CD4-positive, alpha-beta memory T cell (primary cell): Measurements from ENCODE around the gene TESK2. TPM values are rescaled to one million over a fixed set of nuclear protein-coding genes. Genes with fewer than 3 reads are reported as not detected.

Experiments used
- CTCF ChIA-PET: fragments of 350-600 bp; sonication (Branson Sonifier 250); formaldehyde crosslinking; loops from one replicate; lab custom pipeline; 2021; ENCODE audit warnings: inconsistent platforms; ENCODE audit not compliant: partially characterized antibody; lab: Charles Lee
- POLR2A ChIA-PET: fragments of 350-600 bp; sonication (Branson Sonifier 250); formaldehyde crosslinking; loops from one replicate; lab custom pipeline; 2021; ENCODE audit not compliant: partially characterized antibody; lab: Charles Lee
- DNase-seq, 5 donors: peaks; one replicate each; pipeline versions ENCODE4 v3.0.0 to v3.0.0-alpha.2; 2020 to 2022; ENCODE audit warnings: mixed read lengths in 1 of 5
- H3K27ac ChIP-seq: one replicate; pipeline ENCODE4 v1.7.0; 2013; ENCODE audit warnings: low read depth, low read length
- H3K27me3 ChIP-seq: 2 replicates; pipeline ENCODE4 v1.7.0; 2013; ENCODE audit warnings: mild to moderate bottlenecking, low read length, moderate library complexity; ENCODE audit not compliant: insufficient read depth
- H3K36me3 ChIP-seq: 2 replicates; pipeline ENCODE4 v1.7.0; 2013; ENCODE audit warnings: mild to moderate bottlenecking, low read length, moderate library complexity; ENCODE audit not compliant: insufficient read depth
- H3K4me1 ChIP-seq: 2 replicates; pipeline ENCODE4 v1.7.0; 2013; ENCODE audit warnings: mild to moderate bottlenecking, low read length, moderate library complexity; ENCODE audit not compliant: insufficient read depth
- H3K4me3 ChIP-seq, 2 donors: one replicate each; pipeline ENCODE4 v1.7.0; 2013; ENCODE audit warnings: low read length in 2 of 2, mild to moderate bottlenecking in 1 of 2
- H3K9me3 ChIP-seq, 2 donors: one replicate each; pipeline ENCODE4 v1.7.0; 2013; ENCODE audit warnings: low read length in 2 of 2, control low read depth in 1 of 2; ENCODE audit not compliant: control insufficient read depth in 1 of 2
- H3K27ac Mint-ChIP-seq, 7 donors: one replicate each; pipeline ENCODE4 v1.8.0; 2020 to 2021; ENCODE audit warnings: mixed read lengths in 7 of 7, mild to moderate bottlenecking in 6 of 7, inconsistent platforms in 3 of 7, moderate library complexity in 3 of 7
- H3K27me3 Mint-ChIP-seq, 2 donors: one replicate each; pipeline ENCODE4 v1.8.0; 2020 to 2021; ENCODE audit warnings: mixed read lengths in 2 of 2
- H3K36me3 Mint-ChIP-seq, 2 donors: one replicate each; pipeline ENCODE4 v1.8.0; 2020 to 2021; ENCODE audit warnings: mixed read lengths in 2 of 2, inconsistent platforms in 1 of 2, mild to moderate bottlenecking in 1 of 2
- H3K4me1 Mint-ChIP-seq, 4 donors: one replicate each; pipeline ENCODE4 v1.8.0; 2020 to 2021; ENCODE audit warnings: mixed read lengths in 4 of 4, mild to moderate bottlenecking in 1 of 4
- H3K4me3 Mint-ChIP-seq, 8 donors: one replicate each; pipeline ENCODE4 v1.8.0; 2020 to 2021; ENCODE audit warnings: mixed read lengths in 8 of 8, mild to moderate bottlenecking in 7 of 8, moderate library complexity in 6 of 8, inconsistent platforms in 3 of 8
- H3K9me3 Mint-ChIP-seq, 8 donors: one replicate each; pipeline ENCODE4 v1.8.0; 2020 to 2021; ENCODE audit warnings: mixed read lengths in 8 of 8, mild to moderate bottlenecking in 5 of 8, inconsistent platforms in 3 of 8, moderate library complexity in 1 of 8
- intact Hi-C: fragments of 100-400 bp; cut with micrococcal nuclease; formaldehyde crosslinking; loops from one replicate; pipeline ENCODE4 v1.15.1; 2023
- polyA plus RNA-seq, 2 donors: library from polyadenylated mRNA; unstranded; fragments of 300-500 nt; fragmentation: Illumina TruSeq; gene quantifications; one replicate each; pipeline ENCODE4 v1.2.3, GENCODE V29; 2021
- total RNA-seq, 2 experiments: library from RNA; stranded (reverse); gene quantifications; one replicate each; pipeline ENCODE4 v1.2.3, GENCODE V29; 2021

TESK2 gene
- total and polyA plus RNA-seq, 4 experiments from 2014 or later, result 4.5 to 7.7 (median 6.2) TPM

- no peaks in the 10 kb centered on the region for H3K27me3 ChIP-seq
- H3K4me3 Mint-ChIP-seq, result peak overlapping the region; percentile 87 to 94 (median 92)
- DNase-seq, result peak; percentile 94 to 97 (median 95)
- H3K27ac ChIP-seq, result peak overlapping the region; percentile 85
- no peaks in the 10 kb centered on the region for H3K9me3 Mint-ChIP-seq
- no peaks in the 10 kb centered on the region for H3K9me3 ChIP-seq
- peaks cover 11 to 24% (median 18%) of the 10 kb centered on the region in 4 donors for H3K4me1 Mint-ChIP-seq
- intact Hi-C loops, result loop anchor here (1.0 to 5.0 kb wide), 12 partner anchors 23 to 944 kb away; partner anchors contain the start of genes EIF2B3, HPDL, MUTYH and NASP
- H3K4me3 ChIP-seq, result peak overlapping the region; percentile 42 to 86
- CTCF ChIA-PET, result interaction anchor here (0.7 to 10.0 kb wide), 26 partner anchors 9 to 628 kb away, joined by 3 to 388 read pairs (median 4); partner anchors contain the start of genes CCDC163, EIF2B3, HECTD3 and HPDL
- H3K4me1 ChIP-seq, result peaks cover 11% of the 10 kb centered on the region
- H3K27me3 Mint-ChIP-seq, result no peaks in the 10 kb centered on the region
- no peaks in the 10 kb centered on the region for H3K36me3 Mint-ChIP-seq
- H3K27ac Mint-ChIP-seq, result peak overlapping the region; percentile 93 to 98 (median 96)
- POLR2A ChIA-PET, result interaction anchor here (0.7 to 6.4 kb wide), 35 partner anchors 14 to 672 kb away, joined by 3 to 158 read pairs (median 6); partner anchors contain the start of genes AKR1A1, ARMH1, BTBD19 and CCDC163
- H3K36me3 ChIP-seq, result no peaks in the 10 kb centered on the region
Observed at GRCh38 chr1:45303520-45304310, 187.2 kb downstream of the TESK2 start.

GRCh38 chr1:45302505-45303150 lies 188.3 kb downstream of the TESK2 start:
- intact Hi-C loops, result loop anchor here (1.0 to 5.0 kb wide), 11 partner anchors 24 to 945 kb away; partner anchors contain the start of genes EIF2B3, HPDL, MUTYH and NASP
- ChIA-PET CTCF (interaction anchor here (0.7 to 10.0 kb wide), 22 partner anchors 8 to 627 kb away, joined by 3 to 388 read pairs (median 4); partner anchors contain the start of genes HECTD3, MUTYH, PLK3 and RNU5D-1), POLR2A (interaction anchor here (0.6 to 6.4 kb wide), 28 partner anchors 15 to 671 kb away, joined by 3 to 158 read pairs (median 10); partner anchors contain the start of genes BTBD19, CCDC163, DYNLT4 and EIF2B3)
- Histone ChIP-seq H3K4me1 (peaks cover 11% of the 10 kb centered on the region), H3K27ac (no peak overlapping the region), H3K4me3 (peak overlapping the region in 1 of 2 donors; percentile 86), H3K9me3 (no peaks in the 10 kb centered on the region), H3K27me3 (no peaks in the 10 kb centered on the region), H3K36me3 (no peaks in the 10 kb centered on the region)
- Mint-ChIP-seq H3K36me3 (no peaks in the 10 kb centered on the region), H3K4me3 (peak overlapping the region; percentile 40 to 92 (median 64)), H3K27ac (peak overlapping the region in 2 of 7 donors; percentile 48 to 94), H3K9me3 (no peaks in the 10 kb centered on the region), H3K4me1 (peaks cover 11 to 24% (median 18%) of the 10 kb centered on the region in 4 donors), H3K27me3 (no peaks in the 10 kb centered on the region)
- peak in 1 of 5 donors; percentile 38 for DNase-seq

- H3K9me3 Mint-ChIP-seq, result no peaks in the 10 kb centered on the region
- POLR2A ChIA-PET, result interaction anchor here (1.1 to 6.4 kb wide), 2 partner anchors 94 to 287 kb away, joined by 3 to 158 read pairs; partner anchors contain the start of genes HECTD3, UROD and ZSWIM5
- H3K4me3 Mint-ChIP-seq, result peak overlapping the region in 2 of 8 donors; percentile 43 to 45
Observed at GRCh38 chr1:45300669-45300997, 190.3 kb downstream of the TESK2 start.

GRCh38 chr1:45299981-45300668 lies 190.8 kb downstream of the TESK2 start:
- peak; percentile 48 to 63 (median 58) for DNase-seq
- no peaks in the 10 kb centered on the region for H3K9me3 ChIP-seq
- Mint-ChIP-seq H3K27me3 (no peaks in the 10 kb centered on the region), H3K4me1 (peaks cover 7 to 20% (median 11%) of the 10 kb centered on the region in 4 donors), H3K9me3 (no peaks in the 10 kb centered on the region), H3K27ac (peak overlapping the region in 2 of 7 donors; percentile 24 to 51), H3K4me3 (peak overlapping the region in 1 of 8 donors; percentile 3), H3K36me3 (no peaks in the 10 kb centered on the region)
- intact Hi-C loops, result loop anchor here (1.0 to 5.0 kb wide), 6 partner anchors 282 to 947 kb away; partner anchors contain the start of genes NASP and RAD54L
- H3K4me3 ChIP-seq, result no peak overlapping the region
- H3K36me3 ChIP-seq, result no peaks in the 10 kb centered on the region
- H3K4me1 ChIP-seq, result peaks cover 11% of the 10 kb centered on the region
- H3K27me3 ChIP-seq, result no peaks in the 10 kb centered on the region
- no peak overlapping the region for H3K27ac ChIP-seq
- CTCF ChIA-PET, result interaction anchor here (0.7 to 10.0 kb wide), 23 partner anchors 8 to 571 kb away, joined by 3 to 388 read pairs (median 4); partner anchors contain the start of genes BEST4, CCDC163, EIF2B3 and HECTD3
- POLR2A ChIA-PET, result interaction anchor here (0.7 to 6.4 kb wide), 6 partner anchors 40 to 507 kb away, joined by 3 to 158 read pairs (median 3); partner anchors contain the start of genes HECTD3, MUTYH, UROD and ZSWIM5

More at GRCh38 chr1:45300669-45300997, 190.3 kb downstream of the TESK2 start:
- Histone ChIP-seq H3K9me3 (no peaks in the 10 kb centered on the region), H3K36me3 (no peaks in the 10 kb centered on the region), H3K27me3 (no peaks in the 10 kb centered on the region), H3K27ac (no peak overlapping the region), H3K4me3 (no peak overlapping the region), H3K4me1 (peaks cover 11% of the 10 kb centered on the region)
- H3K27ac Mint-ChIP-seq, result peak overlapping the region in 2 of 7 donors; percentile 24 to 51
- H3K36me3 Mint-ChIP-seq, result no peaks in the 10 kb centered on the region
- intact Hi-C loops, result loop anchor here (1.0 to 5.0 kb wide), 6 partner anchors 282 to 947 kb away; partner anchors contain the start of genes NASP and RAD54L
- CTCF ChIA-PET, result interaction anchor here (1.0 to 10.0 kb wide), 15 partner anchors 9 to 523 kb away, joined by 3 to 388 read pairs (median 4); partner anchors contain the start of genes BEST4, EIF2B3, HECTD3 and MUTYH
- H3K27me3 Mint-ChIP-seq, result no peaks in the 10 kb centered on the region
- peaks cover 9 to 24% (median 14%) of the 10 kb centered on the region in 4 donors for H3K4me1 Mint-ChIP-seq
- DNase-seq, result no peak

GRCh38 chr1:45299296-45299695 lies 191.7 kb downstream of the TESK2 start:
- ChIA-PET POLR2A (interaction anchor here (1.0 to 6.4 kb wide), 3 partner anchors 41 to 286 kb away, joined by 3 to 158 read pairs (median 5); partner anchors contain the start of genes HECTD3, MUTYH and UROD), CTCF (interaction anchor here (0.6 to 10.0 kb wide), 18 partner anchors 9 to 570 kb away, joined by 3 to 388 read pairs (median 4); partner anchors contain the start of genes BEST4, CCDC163, EIF2B3 and HECTD3)
- no peaks in the 10 kb centered on the region for H3K36me3 ChIP-seq
- H3K4me3 Mint-ChIP-seq, result no peak overlapping the region
- no peak overlapping the region for H3K27ac ChIP-seq
- no peaks in the 10 kb centered on the region for H3K9me3 Mint-ChIP-seq
- no peak overlapping the region for H3K27ac Mint-ChIP-seq
- no peak overlapping the region for H3K4me3 ChIP-seq
- DNase-seq, result no peak
- H3K4me1 Mint-ChIP-seq, result peaks cover 4 to 12% (median 6%) of the 10 kb centered on the region in 4 donors
- no peaks in the 10 kb centered on the region for H3K27me3 Mint-ChIP-seq
- H3K4me1 ChIP-seq, result peaks cover 3% of the 10 kb centered on the region
- H3K9me3 ChIP-seq, result no peaks in the 10 kb centered on the region
- intact Hi-C loops, result no loop called here
- H3K27me3 ChIP-seq, result no peaks in the 10 kb centered on the region
- H3K36me3 Mint-ChIP-seq, result no peaks in the 10 kb centered on the region
